ENCODE data around the gene HDDC3.

The HDDC3 gene

DNA sequence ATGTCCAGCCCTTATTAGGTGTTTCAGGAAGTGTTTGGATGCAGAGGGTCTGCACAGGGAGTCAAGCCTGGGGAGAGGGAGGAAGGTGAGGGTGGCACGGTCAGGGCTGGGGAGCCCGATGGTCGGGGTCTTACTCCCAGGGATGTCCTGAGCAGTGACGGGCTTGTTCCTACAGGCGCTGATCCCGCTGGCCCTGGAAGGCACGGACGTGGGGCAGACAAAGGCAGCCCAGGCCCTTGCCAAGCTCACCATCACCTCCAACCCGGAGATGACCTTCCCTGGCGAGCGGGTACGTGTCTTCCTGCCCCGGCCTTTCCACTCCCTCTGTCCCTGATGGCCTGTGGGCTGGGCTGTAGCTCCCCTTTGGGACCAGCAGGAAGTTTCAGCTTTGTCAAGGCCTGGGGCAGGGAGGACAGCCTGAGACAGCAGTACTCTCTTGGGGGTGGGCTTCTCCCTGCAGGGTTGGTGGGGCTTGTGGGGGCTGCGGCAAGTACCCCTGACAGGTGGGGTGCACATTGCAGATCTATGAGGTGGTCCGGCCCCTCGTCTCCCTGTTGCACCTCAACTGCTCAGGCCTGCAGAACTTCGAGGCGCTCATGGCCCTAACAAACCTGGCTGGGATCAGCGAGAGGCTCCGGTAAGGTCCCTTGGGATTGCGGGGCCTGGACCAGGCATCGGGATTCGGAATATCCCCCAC is 17.8 kb upstream of the HDDC3 start:
- TF ChIP-seq MYC (IDR thresholded peaks at IDR 0.05; ENCODE audit: low read depth, low read length) (no peak), POLR2A (IDR thresholded peaks at IDR 0.05; ENCODE audit: extremely low read depth, insufficient read length) (no peak)
- TF ChIP-seq, protein P1, sequence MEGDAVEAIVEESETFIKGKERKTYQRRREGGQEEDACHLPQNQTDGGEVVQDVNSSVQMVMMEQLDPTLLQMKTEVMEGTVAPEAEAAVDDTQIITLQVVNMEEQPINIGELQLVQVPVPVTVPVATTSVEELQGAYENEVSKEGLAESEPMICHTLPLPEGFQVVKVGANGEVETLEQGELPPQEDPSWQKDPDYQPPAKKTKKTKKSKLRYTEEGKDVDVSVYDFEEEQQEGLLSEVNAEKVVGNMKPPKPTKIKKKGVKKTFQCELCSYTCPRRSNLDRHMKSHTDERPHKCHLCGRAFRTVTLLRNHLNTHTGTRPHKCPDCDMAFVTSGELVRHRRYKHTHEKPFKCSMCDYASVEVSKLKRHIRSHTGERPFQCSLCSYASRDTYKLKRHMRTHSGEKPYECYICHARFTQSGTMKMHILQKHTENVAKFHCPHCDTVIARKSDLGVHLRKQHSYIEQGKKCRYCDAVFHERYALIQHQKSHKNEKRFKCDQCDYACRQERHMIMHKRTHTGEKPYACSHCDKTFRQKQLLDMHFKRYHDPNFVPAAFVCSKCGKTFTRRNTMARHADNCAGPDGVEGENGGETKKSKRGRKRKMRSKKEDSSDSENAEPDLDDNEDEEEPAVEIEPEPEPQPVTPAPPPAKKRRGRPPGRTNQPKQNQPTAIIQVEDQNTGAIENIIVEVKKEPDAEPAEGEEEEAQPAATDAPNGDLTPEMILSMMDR (IDR thresholded peaks at IDR 0.05; ENCODE audit: low read depth, low read length) = no peak
- TF ChIP-seq, protein P2, sequence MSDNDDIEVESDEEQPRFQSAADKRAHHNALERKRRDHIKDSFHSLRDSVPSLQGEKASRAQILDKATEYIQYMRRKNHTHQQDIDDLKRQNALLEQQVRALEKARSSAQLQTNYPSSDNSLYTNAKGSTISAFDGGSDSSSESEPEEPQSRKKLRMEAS (IDR thresholded peaks at IDR 0.05; ENCODE audit: low read depth, low read length) = no peak
- DNase-seq (ENCODE audit: low read depth) = no peak

DNA sequence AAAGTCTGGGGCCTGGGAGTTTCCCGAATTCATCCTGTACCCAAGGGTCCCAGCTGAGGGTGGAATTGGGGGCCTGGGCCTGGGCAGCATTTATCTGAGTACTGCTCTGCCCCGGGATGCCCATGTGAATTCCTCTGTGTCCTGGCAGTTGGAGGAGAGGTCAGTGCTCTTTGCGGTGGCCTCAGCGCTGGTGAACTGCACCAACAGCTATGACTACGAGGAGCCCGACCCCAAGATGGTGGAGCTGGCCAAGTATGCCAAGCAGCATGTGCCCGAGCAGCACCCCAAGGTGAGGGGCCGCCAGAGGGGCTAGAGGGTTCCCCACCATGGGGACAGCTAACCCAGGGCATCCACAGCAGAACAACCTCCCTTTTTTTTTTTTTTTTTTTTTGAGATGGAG is 16.2 kb upstream of the HDDC3 start:
- no peak overlapping the region for H3K4me3 ChIP-seq (ENCODE audit: low read depth, low read length)
- no peak for TF ChIP-seq MYC (IDR thresholded peaks at IDR 0.05; ENCODE audit: low read depth, low read length)
- no peak for TF ChIP-seq POLR2A (IDR thresholded peaks at IDR 0.05; ENCODE audit: extremely low read depth, insufficient read length)
- TF ChIP-seq, protein P1 (IDR thresholded peaks at IDR 0.05; ENCODE audit: low read depth, low read length) = no peak
- TF ChIP-seq, protein P2 (IDR thresholded peaks at IDR 0.05; ENCODE audit: low read depth, low read length) = no peak
- DNase-seq (ENCODE audit: low read depth) = no peak

More for the DNA sequence above, 17.8 kb upstream of the HDDC3 start:
- peak overlapping the region; percentile 14 for H3K4me3 ChIP-seq (ENCODE audit: low read depth, low read length)

DNA sequence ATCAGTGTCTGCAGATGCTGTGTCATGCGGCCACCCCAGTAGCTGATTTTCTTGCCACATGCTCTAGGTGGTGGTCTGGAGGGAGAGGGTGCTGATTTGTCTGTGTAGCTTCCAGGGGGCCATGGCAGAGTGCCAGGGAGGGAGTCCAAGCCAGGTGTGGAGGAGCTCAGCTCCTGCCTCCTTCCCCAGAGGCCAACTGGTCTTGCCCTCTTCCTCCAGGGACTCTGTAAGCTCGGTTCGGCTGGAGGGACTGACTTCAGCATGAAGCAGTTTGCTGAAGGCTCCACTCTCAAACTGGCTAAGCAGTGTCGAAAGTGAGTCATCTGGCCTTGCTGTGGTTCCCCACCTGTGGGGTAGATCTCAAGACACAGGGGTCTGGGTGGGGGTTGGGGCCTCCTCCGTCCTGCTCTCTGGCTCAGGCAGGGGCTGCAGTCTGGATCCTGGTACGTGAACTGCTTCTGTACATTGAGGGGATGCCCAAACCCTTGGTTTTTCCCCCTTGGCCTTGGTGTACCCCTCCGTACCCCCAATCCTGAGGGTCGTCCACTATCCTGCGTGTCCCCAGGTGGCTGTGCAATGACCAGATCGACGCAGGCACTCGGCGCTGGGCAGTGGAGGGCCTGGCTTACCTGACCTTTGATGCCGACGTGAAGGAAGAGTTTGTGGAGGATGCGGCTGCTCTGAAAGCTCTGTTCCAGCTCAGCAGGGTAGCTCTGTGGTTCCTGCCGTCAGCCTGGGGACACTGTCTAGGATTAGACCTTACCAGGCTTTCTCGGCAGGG is 15.4 kb upstream of the HDDC3 start:
- TF ChIP-seq, protein P2 (IDR thresholded peaks at IDR 0.05; ENCODE audit: low read depth, low read length) = 0 out of 2 replicates have a peak, but pooled peaks have one; percentile 10
- no peak; the same call in 1 of the 2 replicates for TF ChIP-seq MYC (IDR thresholded peaks at IDR 0.05; ENCODE audit: low read depth, low read length)
- no peak overlapping the region for H3K4me3 ChIP-seq (ENCODE audit: low read depth, low read length)
- peak; percentile 61 for DNase-seq (ENCODE audit: low read depth)

DNA sequence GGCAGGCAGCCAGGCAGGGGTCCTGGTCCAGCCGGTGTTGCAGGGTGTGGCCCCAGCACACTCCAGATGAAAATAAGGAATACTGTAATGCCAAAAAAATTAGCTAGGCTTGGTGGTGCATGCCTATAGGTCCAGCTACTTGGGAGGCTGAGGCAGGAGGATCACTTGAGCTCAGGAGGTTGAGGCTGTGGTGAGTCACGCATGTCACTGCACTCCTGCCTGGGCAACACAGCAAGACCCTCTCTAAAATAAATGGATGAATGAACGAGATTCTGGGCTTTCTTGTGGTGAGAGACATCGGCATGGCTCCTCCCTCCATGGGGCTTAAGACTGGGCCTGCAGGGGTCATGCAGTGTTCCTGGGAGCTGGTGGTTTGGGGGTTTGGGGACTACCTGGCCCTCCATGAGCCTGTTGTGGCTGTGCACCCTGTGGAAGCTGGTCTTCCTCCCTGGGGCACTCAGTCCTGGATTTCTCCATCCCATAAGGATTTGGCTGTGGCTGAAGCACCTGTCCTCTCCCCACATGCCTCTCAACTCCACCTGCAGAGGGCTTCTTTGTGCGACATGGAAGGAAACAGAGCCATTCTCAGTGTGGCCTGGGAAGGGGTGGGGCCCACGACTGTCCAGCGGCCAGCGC is 14.7 kb upstream of the HDDC3 start:
- TF ChIP-seq POLR2A (IDR thresholded peaks at IDR 0.05; ENCODE audit: extremely low read depth, insufficient read length) (no peak), MYC (IDR thresholded peaks at IDR 0.05; ENCODE audit: low read depth, low read length) (no peak)
- TF ChIP-seq, protein P2 (IDR thresholded peaks at IDR 0.05; ENCODE audit: low read depth, low read length) = no peak
- TF ChIP-seq, protein P1 (IDR thresholded peaks at IDR 0.05; ENCODE audit: low read depth, low read length) = no peak
- DNase-seq (ENCODE audit: low read depth) = no peak
- no peak overlapping the region for H3K4me3 ChIP-seq (ENCODE audit: low read depth, low read length)

DNA sequence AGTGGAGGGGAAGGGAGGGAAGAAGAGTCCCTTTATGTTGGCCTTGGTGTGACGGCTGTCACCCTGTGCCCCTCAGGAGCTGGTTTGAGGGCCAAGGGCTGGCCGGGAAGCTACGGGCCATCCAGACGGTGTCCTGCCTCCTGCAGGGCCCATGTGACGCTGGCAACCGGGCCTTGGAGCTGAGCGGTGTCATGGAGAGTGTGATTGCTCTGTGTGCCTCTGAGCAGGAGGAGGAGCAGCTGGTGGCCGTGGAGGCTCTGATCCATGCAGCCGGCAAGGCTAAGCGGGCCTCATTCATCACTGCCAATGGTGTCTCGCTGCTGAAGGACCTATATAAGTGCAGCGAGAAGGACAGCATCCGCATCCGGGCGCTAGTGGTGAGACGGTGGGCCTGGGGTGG is 14.2 kb upstream of the HDDC3 start:
- H3K4me3 ChIP-seq (ENCODE audit: low read depth, low read length) = no peak overlapping the region
- TF ChIP-seq, protein P1 (IDR thresholded peaks at IDR 0.05; ENCODE audit: low read depth, low read length) = no peak
- TF ChIP-seq POLR2A (IDR thresholded peaks at IDR 0.05; ENCODE audit: extremely low read depth, insufficient read length) (no peak), MYC (IDR thresholded peaks at IDR 0.05; ENCODE audit: low read depth, low read length) (no peak)
- TF ChIP-seq, protein P2 (IDR thresholded peaks at IDR 0.05; ENCODE audit: low read depth, low read length) = no peak
- DNase-seq (ENCODE audit: low read depth) = no peak
